Thoracic aorta (tissue), 2 donors: ENCODE measurements around the gene RALGDS. TPM values are rescaled to one million over a fixed set of nuclear protein-coding genes. Genes with fewer than 3 reads are reported as not detected.
A peak's percentile ranks its signal among the peaks of the same experiment; 100 is the strongest.

Experiments
- ATAC-seq: fragments of 150-250 bp; one replicate; pipeline ENCODE4 v1.8.0; 2017; ENCODE audit warnings: low read depth; ENCODE audit not compliant: insufficient number of reproducible peaks, low FRiP score
- DNase-seq: peaks from one replicate; pipeline ENCODE4 v3.0.0-alpha.2; 2020; ENCODE audit warnings: low spot score
- H3K27ac ChIP-seq, 2 donors: fragments of 200-600 bp; sonication (generic); 1 replicate in 1 of 2; 2 replicates in 1 of 2; pipeline ENCODE4 v1.5.1; 2016; ENCODE audit warnings: mild to moderate bottlenecking in 2 of 2, moderate library complexity in 2 of 2
- H3K27me3 ChIP-seq: fragments of 200-600 bp; sonication (generic); replicated peaks from 2 replicates; pipeline ENCODE4 v1.6.0; 2016; ENCODE audit warnings: mild to moderate bottlenecking; ENCODE audit not compliant: insufficient read depth
- H3K36me3 ChIP-seq: fragments of 200-600 bp; sonication (generic); one replicate; pipeline ENCODE4 v1.5.1; 2016
- H3K4me1 ChIP-seq, 2 donors: fragments of 200-600 bp; sonication (generic); 1 replicate in 1 of 2; 2 replicates in 1 of 2; pipeline versions ENCODE4 v1.5.1 to v1.6.0; 2016; ENCODE audit warnings: low read depth in 2 of 2, mild to moderate bottlenecking in 1 of 2; ENCODE audit not compliant: control insufficient read depth in 1 of 2
- H3K4me3 ChIP-seq: fragments of 200-600 bp; sonication (generic); 2 replicates; pipeline ENCODE4 v1.5.1; 2016; ENCODE audit warnings: mild to moderate bottlenecking
- H3K9me3 ChIP-seq: fragments of 200-600 bp; sonication (generic); 2 replicates; pipeline ENCODE4 v1.5.1; 2016
- CTCF ChIP-seq: fragments of 200-600 bp; sonication (generic); IDR thresholded peaks from one replicate; pipeline ENCODE4 v1.5.1; 2019; ENCODE audit warnings: antibody characterized with exemption
- total RNA-seq, 2 donors: library from RNA; depleted of rRNA; stranded (reverse); fragments of >200 nt; gene quantifications; one replicate each; pipeline versions ENCODE4 v1.1.0 to v1.2.3, GENCODE V29; 2016

Gene RALGDS
- total RNA-seq, 2 donors from 2014 or later, result 30.3 to 98.8 TPM

DNA sequence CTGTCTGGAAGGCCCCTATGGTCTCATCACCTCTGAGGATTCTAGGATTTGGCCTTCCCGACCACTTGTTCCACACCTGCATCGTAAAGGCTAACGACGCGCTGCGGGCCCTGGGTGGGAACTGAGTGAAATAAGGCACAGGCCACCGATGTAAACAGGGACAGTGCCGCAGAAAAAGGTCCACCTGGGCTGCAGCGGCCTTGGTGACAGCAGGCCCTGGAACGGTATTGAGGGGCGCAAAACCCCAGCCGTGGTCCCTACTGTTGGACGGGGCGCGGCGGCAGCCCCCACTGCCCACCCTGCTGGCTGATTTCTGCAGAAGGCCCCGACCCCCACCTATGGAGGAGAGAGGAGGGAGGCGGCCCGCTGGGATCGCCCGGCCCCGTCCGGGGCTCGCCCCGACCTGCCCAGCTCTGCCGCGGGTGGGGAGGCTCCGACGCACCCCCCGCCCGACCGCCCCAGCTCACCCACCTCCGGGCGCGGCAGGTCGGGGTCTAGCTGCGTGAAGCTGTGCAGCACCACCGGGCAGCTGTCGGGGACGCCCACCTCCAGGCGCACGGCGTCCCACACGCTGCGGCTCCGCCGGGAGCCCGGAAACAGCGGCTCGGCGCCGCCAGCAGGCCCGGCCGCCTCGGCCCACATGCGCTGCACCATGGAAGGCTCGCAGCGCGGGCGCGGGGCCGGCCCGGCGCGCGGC is 391 bp downstream of the RALGDS start:
- Histone ChIP-seq H3K4me3 (peak overlapping the region; percentile 82), H3K36me3 (no peaks in the 10 kb centered on the region), H3K27ac (peak overlapping the region in 1 of 2 donors; percentile 56), H3K27me3 (no peaks in the 10 kb centered on the region), H3K4me1 (peaks cover 14 to 56% of the 10 kb centered on the region in 2 donors), H3K9me3 (no peaks in the 10 kb centered on the region)
- TF ChIP-seq CTCF, result no peak
- DNase-seq (no peak), ATAC-seq (no peak)

DNA sequence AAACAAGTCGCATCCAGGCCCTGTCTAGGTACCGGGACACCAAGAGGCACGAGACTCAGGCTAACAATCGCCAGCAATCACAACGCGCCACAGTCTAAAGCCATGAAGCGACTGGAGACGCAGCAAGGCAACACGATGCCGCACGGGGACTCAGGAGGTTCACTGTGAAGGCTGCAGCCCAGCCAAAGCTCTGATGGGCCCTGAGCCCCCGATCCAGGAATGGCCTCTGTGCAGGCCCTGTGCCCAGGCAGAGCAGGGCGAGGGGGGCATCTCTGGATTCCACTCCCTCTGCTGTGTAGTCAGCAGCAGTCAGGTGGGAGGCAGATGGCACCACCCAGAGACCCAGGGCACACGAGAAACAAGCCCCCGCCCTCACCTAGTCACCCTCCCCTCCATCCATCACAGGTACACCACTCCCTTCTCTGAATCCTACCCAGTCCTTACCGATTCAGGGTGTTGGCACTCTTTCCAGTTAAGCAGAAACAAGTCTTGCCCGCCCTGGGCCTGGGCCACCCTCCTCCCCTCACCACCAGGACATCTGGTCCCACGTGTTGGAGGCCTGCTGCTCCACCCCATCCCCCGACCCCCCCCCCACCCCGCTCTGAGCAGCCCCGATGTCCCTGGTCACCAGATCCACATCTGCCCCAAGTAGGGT is 1.1 kb downstream of the RALGDS start:
- Histone ChIP-seq H3K36me3 (no peaks in the 10 kb centered on the region), H3K27ac (no peak overlapping the region), H3K4me1 (peaks cover 14 to 58% of the 10 kb centered on the region in 2 donors), H3K9me3 (no peaks in the 10 kb centered on the region), H3K27me3 (no peaks in the 10 kb centered on the region), H3K4me3 (peak overlapping the region; percentile 82)
- TF ChIP-seq CTCF, result no peak
- ATAC-seq (no peak), DNase-seq (no peak)

DNA sequence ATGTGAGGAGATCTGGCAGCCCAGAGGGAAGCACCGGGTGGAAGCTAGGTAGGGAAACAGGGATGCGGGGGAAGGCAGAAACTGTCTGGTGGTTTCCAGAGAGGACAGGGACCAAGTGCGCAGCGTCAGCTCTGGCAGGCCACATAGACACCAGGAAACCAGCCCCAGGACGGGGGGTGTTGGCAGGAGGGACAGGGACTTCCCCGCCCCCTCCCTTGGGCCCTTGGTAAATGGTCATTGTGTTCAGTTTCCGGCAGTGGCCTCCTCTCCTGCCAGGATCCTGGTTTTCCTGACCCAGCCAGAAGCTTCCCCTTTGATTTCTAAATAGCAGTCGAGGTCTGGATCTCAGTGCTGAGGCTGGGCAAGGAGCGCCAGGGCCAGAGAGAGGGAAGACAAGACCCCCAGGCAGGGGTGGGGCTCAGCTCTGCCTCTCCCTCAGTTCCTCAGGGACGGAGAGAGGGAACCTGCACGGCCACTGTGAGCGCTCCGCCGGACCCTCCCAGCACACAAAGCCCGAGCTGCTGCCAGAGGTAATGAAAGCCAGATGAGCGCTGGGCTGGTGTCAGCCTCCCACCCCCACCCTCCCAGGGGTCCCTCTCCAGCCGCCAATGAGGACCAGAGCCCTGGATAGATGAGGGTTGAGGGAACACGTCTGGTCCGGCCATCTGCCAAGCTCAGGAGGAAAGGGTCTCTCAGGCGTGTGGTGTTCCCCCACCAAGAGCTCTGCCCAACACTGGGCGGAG is 1.8 kb downstream of the RALGDS start:
- DNase-seq (no peak), ATAC-seq (no peak)
- no peak for TF ChIP-seq CTCF
- H3K4me3 ChIP-seq, result peak overlapping the region; percentile 82
- H3K27me3 ChIP-seq, result no peaks in the 10 kb centered on the region
- no peak overlapping the region for H3K27ac ChIP-seq
- H3K36me3 ChIP-seq, result no peaks in the 10 kb centered on the region
- H3K9me3 ChIP-seq, result no peaks in the 10 kb centered on the region
- H3K4me1 ChIP-seq, result peaks cover 21 to 65% of the 10 kb centered on the region in 2 donors

DNA sequence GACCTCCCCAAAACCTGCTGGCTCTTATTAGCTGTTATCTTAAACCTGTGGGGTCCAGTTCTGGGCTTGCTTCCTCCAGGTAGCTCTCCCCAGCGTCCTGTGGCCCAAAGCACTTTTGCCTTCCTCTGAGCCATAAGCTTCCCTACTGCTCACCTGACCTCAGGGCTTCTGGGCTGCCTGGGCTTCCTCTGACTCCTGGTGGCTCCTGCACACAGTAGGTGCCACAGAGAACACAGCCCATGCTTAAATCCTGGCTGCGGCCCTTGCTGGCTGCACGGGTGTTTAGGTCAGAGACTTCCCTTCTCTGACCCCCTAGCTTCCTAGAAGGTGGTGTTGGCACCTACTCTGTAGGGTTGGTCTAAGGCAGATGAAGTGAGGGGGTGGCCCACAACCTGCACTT is 2.5 kb downstream of the RALGDS start:
- H3K36me3 ChIP-seq, result no peaks in the 10 kb centered on the region
- peaks cover 28 to 72% of the 10 kb centered on the region in 2 donors for H3K4me1 ChIP-seq
- DNase-seq (no peak), ATAC-seq (no peak)
- H3K4me3 ChIP-seq, result no peak overlapping the region
- TF ChIP-seq CTCF, result no peak
- no peak overlapping the region for H3K27ac ChIP-seq
- no peaks in the 10 kb centered on the region for H3K27me3 ChIP-seq
- no peaks in the 10 kb centered on the region for H3K9me3 ChIP-seq

- Histone ChIP-seq H3K4me1 (peaks cover 32 to 76% of the 10 kb centered on the region in 2 donors), H3K36me3 (no peaks in the 10 kb centered on the region), H3K9me3 (no peaks in the 10 kb centered on the region), H3K27me3 (no peaks in the 10 kb centered on the region), H3K27ac (no peak overlapping the region), H3K4me3 (no peak overlapping the region)
- ATAC-seq, result no peak
- no peak for DNase-seq
- no peak for TF ChIP-seq CTCF
Measured at GRCh38 chr9:133118179-133118520, 2.9 kb downstream of the RALGDS start.
